Endometrial microvascular endothelial cells (primary cell): ENCODE data around the gene AK9. TPM values are rescaled to one million over a fixed set of nuclear protein-coding genes. Genes with fewer than 3 reads are reported as not detected.
"Not testable (repeated sequence)": the region's sequence is repeated elsewhere in the genome, so short reads cannot be mapped to it uniquely, and the experiment has no call there.

Experiments used
- in situ Hi-C: cut with HindIII; loops from 2 replicates; pipeline ENCODE4 v1.10.0; 2017; ENCODE audit warnings: low sequenced_read_pairs, low pct_unique_long_range_greater_than_20kb; ENCODE audit errors: inconsistent ontology term
- total RNA-seq: library from RNA; depleted of rRNA; stranded (reverse); fragments of >200 nt; gene quantifications from one replicate; pipeline ENCODE4 v1.2.3, GENCODE V29; 2015; ENCODE audit errors: inconsistent ontology term

Gene AK9
- total RNA-seq, result 2.9 TPM

DNA sequence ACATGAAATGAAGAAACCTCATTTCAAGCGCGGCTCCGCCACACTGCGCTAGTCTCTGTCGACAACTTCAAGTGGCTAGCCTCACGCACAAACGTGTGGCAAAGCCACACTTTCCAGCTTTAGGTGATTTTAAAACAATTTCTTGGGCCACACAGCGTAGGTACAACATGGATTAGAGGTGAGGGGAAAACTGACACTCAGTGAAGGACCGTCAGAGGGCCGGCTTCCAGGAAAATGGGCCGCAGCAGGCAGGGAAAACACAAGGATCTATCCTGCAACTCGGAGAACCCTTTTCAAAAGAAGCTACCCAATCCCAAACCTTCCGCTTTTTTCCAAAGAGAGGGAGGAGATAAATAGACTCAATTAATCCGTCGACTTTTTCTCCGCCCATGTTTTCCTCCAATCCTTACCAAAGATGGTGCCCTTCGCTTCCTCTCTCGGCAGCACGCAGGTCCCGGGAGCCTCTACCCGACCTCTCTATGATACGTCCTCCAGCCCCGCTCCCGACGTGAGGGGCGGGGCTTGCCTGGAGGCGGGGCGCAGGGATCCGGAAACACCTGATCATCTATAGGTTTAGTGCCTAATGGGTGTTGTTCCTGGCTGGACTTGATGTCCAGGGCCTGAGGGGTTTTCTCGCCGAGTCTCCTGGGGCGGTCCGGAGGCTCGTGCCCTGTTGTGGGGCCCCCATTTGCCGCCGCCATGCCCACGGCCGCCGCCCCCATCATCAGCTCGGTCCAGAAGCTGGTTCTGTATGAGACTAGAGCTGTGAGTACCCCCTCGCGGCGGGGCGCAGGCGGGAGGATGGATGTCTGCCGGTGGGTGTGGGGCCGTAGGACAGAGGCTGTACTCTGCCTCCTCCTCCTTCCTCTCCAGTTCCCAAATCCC, at the start of gene AK9, which contains the start of gene FIG4:
AK9 (minus strand) TSS at position 466 of the 885 bp plus-strand sequence. CDS start 15,457 bp downstream, outside the sequence.
FIG4 (plus strand) TSS at position 560 of the 885 bp plus-strand sequence; CDS start at position 700, 140 bp downstream.
- in situ Hi-C loops, result no loop called here

DNA sequence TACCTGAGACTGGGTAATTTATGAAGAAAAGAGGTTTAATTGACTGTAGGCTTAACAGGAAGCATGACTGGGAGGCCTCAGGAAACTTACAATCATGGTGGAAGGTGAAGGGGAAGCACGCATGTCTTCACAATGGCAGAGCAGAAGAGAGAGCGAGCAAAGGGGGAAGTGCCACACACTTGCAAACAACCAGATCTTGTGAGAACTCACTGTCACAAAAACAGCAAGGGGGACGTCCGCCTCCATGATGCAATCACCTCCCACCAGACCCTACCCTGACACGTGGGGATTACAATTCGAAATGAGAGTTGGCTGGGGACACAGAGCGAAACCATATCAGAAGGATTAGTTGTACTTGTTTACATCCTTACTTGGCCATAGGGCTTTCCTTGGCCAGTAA, 49.8 kb upstream of the AK9 start:
- in situ Hi-C loops, result no loop called here

GRCh38 chr6:109739686-109740085, 48.7 kb upstream of the AK9 start:
- in situ Hi-C loops, result no loop called here

DNA sequence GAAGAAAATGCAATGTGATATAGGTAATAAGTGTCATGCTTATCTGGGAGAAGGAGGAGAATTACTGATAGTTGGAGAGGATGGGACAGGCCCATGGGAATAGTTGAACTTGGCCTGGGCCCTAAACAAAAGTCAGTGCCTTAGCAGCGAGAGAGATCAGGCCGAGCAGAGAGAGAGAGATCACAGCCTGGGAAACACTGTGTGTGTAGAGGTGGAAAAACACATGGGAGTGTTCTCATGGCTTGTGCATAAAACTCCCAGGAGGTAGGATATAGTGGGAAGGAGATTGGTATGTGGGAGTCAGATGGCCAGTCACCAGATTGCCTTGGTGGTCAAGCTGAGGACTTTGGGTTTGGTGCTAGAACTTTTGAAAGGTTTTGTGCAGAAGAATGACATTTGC, 47.7 kb upstream of the AK9 start:
- in situ Hi-C loops, result no loop called here

DNA sequence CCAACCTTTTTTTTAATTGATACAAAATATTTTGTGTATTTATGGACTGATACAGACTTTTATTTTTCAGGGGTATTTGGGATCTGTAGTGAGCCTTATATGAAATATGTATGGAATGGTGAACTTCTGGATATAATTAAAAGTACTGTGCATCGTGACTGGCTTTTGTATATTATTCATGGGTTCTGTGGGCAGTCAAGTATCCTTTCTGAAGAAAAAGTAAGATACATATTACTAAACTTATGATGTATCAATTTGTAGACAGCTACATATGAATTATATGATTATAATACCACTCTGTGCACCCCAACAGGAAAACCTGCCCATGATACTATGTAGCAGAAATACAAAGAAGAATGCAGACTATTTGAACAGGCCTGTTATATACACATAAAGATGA, 47.3 kb upstream of the AK9 start:
- in situ Hi-C loops, result no loop called here

GRCh38 chr6:109736273-109737025, 45.4 kb upstream of the AK9 start:
- in situ Hi-C loops, result no loop called here

- in situ Hi-C loops, result not testable (repeated sequence)
Observed at GRCh38 chr6:109725250-109725649, 34.2 kb upstream of the AK9 start.

DNA sequence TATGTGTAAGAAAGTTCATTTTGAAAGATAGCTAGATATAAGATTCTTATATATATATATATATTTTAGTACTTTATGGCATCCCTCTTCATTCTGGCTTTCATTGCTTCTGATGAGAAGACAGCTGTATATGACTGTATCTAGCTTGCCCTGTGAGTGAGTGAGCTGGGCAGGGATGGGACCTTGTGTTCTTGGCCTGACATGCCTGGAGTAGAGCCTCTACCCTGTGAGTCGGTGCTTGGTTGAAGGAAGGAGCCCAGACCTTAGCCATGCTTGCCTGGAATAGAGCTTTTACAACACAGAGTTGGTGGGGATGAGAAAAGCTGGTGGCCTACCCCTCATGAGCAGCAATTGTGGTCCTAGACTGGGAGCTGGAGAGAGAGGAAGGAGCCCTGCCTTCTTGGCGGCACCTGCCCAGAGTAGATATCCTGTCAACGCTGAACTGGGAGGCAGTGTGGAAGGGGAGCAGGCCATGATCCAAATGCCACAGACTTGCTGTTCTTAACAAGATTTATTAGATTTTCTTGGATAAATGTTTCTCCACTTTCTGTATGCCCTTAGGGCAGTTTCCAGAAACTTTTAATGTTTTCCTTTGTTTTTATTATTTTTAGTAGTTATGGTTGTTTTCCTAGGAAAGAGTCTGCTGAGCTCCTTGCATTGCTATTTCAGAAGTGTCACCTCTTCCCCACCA, 31.7 kb upstream of the AK9 start:
- in situ Hi-C loops, result loop anchor here (25.0 kb wide), 1 partner anchor 315 kb away; no protein-coding TSS in a partner anchor

- in situ Hi-C loops, result loop anchor here (25.0 kb wide), 1 partner anchor 315 kb away; no protein-coding TSS in a partner anchor
Observed at GRCh38 chr6:109722011-109722410, 31.0 kb upstream of the AK9 start.

- in situ Hi-C loops, result loop anchor here (25.0 kb wide), 1 partner anchor 317 kb away; no protein-coding TSS in a partner anchor
Observed at GRCh38 chr6:109720311-109720710, 29.3 kb upstream of the AK9 start.

GRCh38 chr6:109718991-109719390, 28.0 kb upstream of the AK9 start:
- in situ Hi-C loops, result loop anchor here (25.0 kb wide), 1 partner anchor 318 kb away; no protein-coding TSS in a partner anchor

DNA sequence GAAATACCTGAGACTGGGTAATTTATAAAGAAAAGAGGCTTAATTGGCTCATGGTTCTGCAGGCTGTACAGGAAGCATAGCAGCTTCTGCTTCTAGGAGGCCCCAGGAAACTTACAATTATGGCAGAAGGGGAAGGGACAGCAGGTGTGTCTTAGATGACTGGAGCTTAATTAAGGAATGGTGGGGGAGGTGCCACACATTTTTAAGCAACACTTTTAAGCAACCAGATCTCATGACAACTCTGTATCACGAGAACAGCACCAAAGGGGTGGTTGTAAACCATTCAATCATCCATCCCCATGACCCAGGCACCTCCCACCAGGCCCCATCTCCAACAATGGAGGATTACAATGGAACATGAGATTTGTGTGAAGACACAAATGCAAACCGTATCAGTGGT, 27.0 kb upstream of the AK9 start:
- in situ Hi-C loops, result loop anchor here (25.0 kb wide), 1 partner anchor 319 kb away; no protein-coding TSS in a partner anchor

- in situ Hi-C loops, result loop anchor here (25.0 kb wide), 1 partner anchor 322 kb away; no protein-coding TSS in a partner anchor
Observed at GRCh38 chr6:109715616-109716015, 24.6 kb upstream of the AK9 start.

GRCh38 chr6:109714611-109715010, 23.6 kb upstream of the AK9 start:
- in situ Hi-C loops, result loop anchor here (25.0 kb wide), 1 partner anchor 323 kb away; no protein-coding TSS in a partner anchor

GRCh38 chr6:109714166-109714565, 23.2 kb upstream of the AK9 start:
- in situ Hi-C loops, result loop anchor here (25.0 kb wide), 1 partner anchor 323 kb away; no protein-coding TSS in a partner anchor

GRCh38 chr6:109713097-109713496, 22.1 kb upstream of the AK9 start:
- in situ Hi-C loops, result loop anchor here (25.0 kb wide), 1 partner anchor 324 kb away; no protein-coding TSS in a partner anchor

DNA sequence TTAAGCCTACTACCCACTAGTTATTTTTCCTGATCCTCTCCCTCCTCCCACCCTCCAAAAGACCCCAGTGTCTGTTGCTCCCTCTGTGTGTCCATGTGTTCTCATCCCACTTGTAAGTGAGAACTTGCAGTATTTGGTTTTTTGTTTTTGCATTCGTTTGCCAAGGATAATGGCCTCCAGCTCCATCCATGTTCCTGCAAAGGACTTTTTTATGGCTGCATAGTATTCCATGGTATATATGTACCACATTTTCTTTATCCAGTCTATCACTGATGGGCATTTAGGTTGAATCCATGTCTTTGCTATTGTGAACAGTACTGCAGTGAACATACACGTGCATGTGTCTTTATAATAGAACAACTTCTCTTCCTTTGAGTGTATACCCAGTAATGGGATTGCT, 17.1 kb upstream of the AK9 start:
- in situ Hi-C loops, result loop anchor here (25.0 kb wide), 1 partner anchor 329 kb away; no protein-coding TSS in a partner anchor

- in situ Hi-C loops, result loop anchor here (25.0 kb wide), 1 partner anchor 331 kb away; no protein-coding TSS in a partner anchor
Observed at GRCh38 chr6:109706513-109706912, 15.5 kb upstream of the AK9 start.
